Stimulated activated CD4-positive, alpha-beta T cell treated with anti-CD3 and anti-CD28 coated beads, Interleukin-1b, Interleukin-23, amount 100 ng/mL, for 4 hours (primary cell): Measurements from ENCODE around the gene PSRC1.
A peak's percentile ranks its signal among the peaks of the same experiment; 100 is the strongest.

ENCODE experiments used
- DNase-seq, 2 donors: peaks; one replicate each; pipeline ENCODE4 v3.0.0-alpha.2; 2020; ENCODE audit warnings: low read depth in 2 of 2

Gene PSRC1

DNA sequence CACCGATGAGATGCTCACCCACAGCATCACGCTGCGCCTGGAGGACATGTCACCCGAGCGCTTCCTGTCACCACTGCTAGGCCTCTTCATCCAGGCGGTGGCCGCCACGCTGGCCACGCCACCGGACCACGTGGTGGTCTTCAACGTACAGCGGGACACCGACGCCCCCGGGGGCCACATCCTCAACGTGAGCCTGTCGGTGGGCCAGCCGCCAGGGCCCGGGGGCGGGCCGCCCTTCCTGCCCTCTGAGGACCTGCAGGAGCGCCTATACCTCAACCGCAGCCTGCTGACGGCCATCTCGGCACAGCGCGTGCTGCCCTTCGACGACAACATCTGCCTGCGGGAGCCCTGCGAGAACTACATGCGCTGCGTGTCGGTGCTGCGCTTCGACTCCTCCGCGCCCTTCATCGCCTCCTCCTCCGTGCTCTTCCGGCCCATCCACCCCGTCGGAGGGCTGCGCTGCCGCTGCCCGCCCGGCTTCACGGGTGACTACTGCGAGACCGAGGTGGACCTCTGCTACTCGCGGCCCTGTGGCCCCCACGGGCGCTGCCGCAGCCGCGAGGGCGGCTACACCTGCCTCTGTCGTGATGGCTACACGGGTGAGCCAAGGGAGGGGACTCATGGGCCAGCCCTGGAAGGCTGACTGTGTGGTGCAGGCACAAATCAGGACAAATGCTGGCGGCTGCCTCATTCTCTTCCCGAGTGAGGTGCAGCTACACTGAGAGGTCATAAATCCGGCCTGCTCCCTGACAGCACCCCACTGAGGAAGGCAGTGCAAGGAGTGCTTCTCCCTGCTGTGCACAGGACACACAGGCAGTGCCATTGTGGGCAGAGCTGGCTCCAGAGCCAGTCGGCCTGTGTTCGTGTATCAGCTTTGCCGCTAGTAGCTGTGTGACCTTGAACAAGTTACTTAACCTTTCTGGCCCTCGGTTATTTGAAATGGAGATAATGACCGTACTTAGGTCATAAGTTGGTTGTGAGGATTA lies 24.2 kb downstream of the PSRC1 start:
- no peak for DNase-seq

DNA sequence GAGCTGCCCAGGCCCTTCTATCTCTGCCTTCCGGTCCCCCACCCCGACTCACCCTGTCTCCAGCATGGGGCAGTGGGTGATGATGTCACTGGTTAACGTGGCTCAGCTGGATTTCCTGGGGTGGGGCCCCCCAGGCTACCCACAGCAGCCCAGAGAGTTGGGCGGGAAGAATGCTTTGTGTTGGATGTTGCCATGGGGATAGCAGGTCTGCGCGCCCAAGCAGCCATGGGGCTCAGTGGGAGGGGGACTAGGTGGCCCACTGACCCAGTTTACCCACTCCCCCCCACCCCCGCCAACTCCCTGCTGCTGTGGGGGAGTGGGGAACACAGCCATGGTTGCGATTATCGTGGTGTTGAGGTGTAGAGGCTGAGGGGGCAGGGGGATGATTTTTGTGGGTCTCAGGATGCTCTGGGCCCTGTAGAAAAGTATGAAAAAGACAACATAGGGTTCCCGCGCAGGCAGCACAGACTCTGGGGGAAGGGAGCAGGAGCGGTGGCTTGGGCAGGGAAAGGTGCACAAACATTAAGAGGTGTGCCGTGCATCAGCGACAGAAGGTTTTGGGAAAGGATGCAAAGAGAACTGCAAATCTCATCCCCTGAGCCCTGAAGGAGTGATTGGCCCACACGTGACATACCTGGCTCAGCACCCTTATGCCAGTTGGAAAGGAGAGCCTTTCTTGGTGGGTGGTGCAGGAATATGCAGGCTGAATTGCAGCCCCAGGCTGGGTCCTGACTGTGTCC lies 25.1 kb downstream of the PSRC1 start:
- DNase-seq: no peak

DNA sequence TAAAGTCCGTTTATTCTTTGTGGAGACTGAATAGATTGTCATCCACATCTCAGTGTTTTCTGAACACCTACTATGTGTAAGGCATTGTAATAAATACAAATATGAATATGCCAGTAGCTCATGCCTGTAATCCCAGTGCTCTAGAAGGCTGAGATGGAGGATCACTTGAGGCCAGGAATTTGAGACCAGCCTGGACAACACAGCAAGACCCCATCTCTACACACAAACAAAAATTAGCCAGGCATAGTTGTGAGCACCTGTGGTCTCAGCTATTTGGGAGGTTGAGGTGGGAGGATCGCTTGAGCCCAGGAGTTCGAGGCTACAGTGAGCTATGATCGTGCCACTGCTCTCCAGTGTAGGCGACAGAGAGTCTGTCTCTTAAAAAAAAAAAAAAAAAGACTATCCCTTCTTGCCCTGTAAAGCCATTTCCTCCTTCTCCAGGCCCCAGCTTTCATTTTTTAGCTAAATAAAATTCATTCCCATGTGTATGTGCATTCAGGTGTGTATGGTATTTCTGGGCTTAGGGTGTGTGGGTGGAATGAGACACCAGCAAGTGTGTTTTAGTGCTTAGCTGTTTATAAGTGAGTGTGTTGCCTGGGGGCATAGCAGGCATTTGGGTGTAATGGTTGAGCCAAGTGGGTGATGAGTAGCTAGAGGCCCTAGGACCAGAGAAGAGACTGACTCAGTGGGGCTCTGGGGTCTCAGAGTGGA lies 25.8 kb downstream of the PSRC1 start:
- no peak for DNase-seq

DNA sequence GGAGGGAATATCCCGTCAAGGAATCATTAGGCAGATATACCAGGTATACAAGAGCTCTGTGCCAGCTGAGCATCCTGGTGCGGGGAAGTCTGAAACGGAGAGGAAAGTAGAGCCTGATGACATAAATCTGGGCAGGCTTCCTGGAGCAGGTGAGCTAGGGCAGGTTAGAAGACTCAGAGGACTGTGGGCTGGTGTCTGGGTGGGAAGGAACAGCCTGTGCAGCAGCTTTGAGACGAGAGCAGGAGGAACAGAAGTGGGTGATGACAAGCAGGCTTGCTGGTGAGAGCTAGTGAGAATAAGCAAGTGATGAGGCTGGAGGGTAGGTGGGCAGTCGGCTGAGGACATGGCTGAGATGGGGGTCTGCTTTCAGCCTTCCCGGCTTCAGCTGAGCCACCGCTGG lies 26.9 kb downstream of the PSRC1 start:
- DNase-seq: no peak

DNA sequence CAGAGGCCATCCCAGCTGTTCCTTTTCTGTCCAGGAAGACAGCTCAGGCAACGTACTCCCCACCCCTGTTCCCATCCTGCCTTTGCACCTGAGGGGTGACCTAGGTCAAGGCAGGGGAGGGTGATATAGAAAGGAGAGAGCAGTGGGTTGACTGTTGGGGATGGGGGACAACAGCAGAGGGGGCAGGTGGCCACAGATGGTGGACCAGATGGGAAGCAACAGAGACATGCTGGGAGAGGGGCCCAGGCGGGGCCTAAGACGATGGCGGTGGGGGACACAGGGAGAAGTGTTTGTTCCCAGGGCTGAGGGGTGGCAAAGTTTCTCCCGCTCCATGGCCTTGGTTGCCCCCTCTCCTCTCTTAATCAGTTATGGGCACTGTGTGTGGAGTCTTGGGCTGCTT lies 27.3 kb downstream of the PSRC1 start:
- DNase-seq: no peak

DNA sequence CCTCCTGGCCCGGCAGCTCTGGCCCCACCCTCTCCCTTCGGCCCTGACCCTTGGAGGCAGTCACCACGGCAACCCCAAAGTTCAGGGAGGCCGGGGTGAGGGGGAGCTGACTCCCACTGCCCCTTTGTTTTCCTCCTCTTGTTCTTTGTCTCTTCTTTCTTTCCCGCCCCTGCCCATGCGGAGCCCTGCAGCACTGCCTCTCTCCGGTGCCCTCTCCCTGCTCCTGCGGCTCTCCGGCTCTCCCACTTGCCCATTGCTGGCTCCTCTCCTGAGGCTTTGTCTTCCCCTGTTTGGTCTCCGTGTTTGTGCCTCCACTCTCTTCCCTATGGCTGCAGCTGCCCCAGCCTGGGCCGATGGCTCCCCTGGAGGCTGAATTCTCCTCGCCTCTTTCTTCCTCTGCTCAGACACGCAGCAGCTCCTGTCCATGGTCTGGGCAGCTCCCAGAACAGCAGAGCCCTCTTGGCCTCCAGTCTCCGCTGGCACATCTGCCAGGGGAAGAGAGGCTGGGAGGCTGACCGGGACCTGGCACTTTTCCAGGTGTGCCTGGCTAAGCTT lies 27.8 kb downstream of the PSRC1 start:
- no peak for DNase-seq

DNA sequence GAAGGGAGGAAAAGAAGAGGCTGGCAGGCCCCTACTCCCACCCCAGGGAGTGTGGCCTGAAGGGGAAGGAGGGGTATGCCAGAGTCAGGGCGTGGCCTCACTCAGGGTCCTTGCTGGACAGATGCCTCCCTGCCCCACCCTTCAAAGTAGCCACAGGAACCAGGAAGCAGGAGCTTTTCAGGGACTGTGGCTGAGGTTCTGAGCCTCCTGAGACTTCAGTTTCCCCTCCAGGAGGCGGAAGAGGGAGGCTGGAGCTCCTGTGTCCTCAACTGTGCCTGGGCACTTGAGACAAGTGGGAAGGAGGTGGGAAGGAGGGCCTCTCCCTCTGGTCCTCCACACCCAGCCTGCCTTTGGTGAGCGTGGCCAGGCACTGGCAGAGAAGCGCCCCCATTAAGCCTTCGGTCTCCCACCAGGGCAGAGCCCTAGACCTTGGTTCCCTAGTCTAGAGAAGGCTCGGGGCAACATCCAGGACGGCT lies 28.3 kb downstream of the PSRC1 start:
- DNase-seq: no peak

DNA sequence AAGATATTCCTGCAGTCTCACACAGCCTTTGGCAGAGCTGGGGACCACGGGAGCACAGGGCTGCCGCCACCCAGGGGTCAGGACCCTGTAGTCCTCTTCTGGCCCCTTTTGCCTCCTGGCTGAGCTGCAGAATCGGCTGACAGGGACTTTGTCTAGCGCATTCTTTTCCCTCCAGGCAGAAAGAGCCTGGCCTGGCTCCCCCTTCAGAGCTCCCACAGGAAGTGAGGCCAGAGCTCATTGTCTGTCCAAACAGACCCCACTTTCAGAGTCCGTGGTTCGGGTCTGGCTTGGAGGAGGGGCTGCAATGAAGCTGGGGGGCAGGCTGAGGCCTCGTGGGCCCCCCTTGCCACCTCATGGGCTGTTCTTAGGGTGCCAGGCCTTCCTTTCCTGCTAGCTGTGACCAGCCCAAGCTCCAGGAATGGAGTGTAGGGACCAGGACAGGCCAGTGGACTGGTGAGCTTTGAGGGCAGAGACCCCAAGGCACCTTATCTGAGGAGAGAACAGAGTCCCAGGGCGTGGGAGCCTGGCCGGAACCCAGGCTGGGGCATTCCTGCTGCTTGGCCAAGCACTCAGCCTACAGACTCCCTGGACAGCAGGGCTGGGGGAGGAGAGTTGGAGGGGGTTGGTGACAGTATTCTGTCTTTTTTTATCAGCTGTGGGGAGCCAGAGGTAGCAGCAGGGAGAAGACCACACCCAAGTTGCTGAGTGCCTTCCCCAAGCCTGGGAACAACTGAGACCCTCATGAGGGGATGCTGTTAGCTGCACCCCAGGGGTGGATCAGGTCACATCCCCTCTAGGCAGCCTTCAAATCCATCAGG lies 28.9 kb downstream of the PSRC1 start:
- no peak for DNase-seq

DNA sequence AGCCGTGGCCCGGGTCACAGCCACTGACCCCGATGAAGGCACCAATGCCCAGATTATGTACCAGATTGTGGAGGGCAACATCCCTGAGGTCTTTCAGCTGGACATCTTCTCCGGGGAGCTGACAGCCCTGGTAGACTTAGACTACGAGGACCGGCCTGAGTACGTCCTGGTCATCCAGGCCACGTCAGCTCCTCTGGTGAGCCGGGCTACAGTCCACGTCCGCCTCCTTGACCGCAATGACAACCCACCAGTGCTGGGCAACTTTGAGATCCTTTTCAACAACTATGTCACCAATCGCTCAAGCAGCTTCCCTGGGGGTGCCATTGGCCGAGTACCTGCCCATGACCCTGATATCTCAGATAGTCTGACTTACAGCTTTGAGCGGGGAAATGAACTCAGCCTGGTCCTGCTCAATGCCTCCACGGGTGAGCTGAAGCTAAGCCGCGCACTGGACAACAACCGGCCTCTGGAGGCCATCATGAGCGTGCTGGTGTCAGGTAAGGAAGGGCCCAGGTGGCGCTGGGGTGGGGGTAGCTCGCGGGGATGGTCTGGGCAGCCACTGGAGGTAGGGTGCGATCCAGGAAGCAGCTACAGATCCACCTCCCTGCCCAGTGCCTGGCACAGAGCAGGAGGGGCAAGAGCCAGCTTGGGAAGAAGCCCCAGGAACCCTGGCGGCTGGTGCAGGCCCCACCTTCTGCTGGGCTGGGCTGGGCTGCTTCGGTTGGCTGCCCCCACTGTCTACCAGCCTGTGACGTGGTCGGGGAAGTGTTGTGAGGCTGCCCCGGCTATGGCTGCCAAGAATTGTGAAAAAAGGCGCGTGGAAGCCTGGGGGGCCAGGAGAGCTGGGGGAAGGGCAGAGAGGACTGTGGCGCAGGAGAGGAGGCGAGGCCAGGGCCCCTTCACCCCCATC lies 29.8 kb downstream of the PSRC1 start:
- DNase-seq: no peak

DNA sequence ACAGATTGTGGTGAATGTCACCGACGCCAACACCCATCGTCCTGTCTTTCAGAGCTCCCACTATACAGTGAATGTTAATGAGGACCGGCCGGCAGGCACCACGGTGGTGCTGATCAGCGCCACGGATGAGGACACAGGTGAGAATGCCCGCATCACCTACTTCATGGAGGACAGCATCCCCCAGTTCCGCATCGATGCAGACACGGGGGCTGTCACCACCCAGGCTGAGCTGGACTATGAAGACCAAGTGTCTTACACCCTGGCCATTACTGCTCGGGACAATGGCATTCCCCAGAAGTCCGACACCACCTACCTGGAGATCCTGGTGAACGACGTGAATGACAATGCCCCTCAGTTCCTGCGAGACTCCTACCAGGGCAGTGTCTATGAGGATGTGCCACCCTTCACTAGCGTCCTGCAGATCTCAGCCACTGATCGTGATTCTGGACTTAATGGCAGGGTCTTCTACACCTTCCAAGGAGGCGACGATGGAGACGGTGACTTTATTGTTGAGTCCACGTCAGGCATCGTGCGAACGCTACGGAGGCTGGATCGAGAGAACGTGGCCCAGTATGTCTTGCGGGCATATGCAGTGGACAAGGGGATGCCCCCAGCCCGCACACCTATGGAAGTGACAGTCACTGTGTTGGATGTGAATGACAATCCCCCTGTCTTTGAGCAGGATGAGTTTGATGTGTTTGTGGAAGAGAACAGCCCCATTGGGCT lies 30.6 kb downstream of the PSRC1 start:
- no peak for DNase-seq

DNA sequence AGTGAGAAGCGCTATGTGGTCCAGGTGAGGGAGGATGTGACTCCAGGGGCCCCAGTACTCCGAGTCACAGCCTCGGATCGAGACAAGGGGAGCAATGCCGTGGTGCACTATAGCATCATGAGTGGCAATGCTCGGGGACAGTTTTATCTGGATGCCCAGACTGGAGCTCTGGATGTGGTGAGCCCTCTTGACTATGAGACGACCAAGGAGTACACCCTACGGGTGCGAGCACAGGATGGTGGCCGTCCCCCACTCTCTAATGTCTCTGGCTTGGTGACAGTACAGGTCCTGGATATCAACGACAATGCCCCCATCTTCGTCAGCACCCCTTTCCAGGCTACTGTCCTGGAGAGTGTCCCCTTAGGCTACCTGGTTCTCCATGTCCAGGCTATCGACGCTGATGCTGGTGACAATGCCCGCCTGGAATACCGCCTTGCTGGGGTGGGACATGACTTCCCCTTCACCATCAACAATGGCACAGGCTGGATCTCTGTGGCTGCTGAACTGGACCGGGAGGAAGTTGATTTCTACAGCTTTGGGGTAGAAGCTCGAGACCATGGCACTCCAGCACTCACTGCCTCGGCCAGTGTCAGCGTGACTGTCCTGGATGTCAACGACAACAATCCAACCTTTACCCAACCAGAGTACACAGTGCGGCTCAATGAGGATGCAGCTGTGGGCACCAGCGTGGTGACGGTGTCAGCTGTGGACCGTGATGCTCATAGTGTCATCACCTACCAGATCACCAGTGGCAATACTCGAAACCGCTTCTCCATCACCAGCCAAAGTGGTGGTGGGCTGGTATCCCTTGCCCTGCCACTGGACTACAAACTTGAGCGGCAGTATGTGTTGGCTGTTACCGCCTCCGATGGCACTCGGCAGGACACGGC lies 31.4 kb downstream of the PSRC1 start:
- no peak for DNase-seq

DNA sequence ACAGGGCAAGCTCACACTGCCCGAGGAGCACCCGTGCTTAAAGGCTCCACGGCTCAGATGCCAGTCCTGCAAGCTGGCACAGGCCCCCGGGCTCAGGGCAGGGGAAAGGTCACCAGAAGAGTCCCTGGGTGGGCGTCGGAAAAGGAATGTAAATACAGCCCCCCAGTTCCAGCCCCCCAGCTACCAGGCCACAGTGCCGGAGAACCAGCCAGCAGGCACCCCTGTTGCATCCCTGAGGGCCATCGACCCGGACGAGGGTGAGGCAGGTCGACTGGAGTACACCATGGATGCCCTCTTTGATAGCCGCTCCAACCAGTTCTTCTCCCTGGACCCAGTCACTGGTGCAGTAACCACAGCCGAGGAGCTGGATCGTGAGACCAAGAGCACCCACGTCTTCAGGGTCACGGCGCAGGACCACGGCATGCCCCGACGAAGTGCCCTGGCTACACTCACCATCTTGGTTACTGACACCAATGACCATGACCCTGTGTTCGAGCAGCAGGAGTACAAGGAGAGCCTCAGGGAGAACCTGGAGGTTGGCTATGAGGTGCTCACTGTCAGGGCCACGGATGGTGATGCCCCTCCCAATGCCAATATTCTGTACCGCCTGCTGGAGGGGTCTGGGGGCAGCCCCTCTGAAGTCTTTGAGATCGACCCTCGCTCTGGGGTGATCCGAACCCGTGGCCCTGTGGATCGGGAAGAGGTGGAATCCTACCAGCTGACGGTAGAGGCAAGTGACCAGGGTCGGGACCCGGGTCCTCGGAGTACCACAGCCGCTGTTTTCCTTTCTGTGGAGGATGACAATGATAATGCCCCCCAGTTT lies 32.3 kb downstream of the PSRC1 start:
- DNase-seq: no peak

DNA sequence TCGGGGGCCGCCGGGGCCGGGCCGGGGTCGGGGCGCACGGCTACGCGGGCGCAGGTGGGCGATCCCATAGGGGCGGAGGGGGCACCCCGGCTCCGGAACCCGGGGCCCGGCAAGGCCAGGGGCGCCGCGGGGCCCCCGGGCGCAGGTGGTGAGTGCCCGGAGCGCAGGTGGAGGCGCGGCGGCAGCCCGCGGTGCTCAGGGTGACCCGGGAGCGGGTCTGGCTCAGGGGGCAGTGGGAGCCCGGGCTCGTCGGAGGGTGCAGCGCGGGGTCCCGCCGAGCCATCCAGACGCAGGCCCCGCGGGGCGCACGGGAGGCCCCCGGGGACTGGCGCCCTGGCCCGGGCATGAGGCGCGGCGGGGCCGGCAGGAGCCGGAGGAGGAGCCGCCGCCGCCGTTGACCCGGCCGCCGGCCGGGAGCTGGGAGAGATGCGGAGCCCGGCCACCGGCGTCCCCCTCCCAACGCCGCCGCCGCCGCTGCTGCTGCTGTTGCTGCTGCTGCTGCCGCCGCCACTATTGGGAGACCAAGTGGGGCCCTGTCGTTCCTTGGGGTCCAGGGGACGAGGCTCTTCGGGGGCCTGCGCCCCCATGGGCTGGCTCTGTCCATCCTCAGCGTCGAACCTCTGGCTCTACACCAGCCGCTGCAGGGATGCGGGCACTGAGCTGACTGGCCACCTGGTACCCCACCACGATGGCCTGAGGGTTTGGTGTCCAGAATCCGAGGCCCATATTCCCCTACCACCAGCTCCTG lies 33.1 kb downstream of the PSRC1 start:
- DNase-seq: no peak

DNA sequence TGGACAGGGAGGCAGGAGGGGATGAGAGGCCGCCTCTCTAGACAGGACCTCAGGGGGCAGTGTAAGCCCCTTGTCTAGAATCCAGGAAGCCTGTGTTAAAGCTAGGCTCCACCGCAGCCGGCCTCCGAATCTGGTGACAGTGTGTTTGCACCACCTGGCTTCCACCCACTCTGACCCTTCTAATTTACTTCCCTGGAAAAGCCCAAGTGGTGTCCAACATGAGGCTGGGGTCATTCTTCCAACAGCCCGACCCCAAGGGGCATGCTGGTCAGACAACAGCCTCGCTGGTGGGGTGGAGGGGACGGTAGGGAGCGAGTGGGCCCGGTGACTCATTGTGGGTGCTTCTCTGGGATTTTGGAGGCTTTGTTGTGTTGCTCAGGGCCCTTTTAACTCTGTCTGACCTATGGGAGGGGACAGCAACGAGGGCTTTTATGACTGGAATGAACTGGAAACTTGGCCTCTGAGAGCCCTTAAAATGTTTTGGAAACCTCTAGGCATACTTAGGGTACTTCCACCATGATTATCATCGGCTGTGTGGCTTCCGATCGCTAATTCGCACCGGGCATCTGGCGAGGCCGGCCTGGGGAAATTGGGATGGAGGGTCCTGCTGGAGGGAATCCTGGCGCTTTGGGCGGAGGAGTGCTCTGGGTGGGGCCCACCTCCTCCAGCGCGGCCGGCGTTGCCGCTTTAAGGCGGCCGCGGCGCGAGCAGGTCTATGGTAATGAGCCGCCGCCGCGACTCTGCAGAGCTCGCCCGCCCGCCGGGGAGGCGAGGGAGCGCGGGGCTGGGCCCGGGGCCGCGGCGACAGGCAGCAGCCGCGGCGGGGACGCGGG lies 33.9 kb downstream of the PSRC1 start, which contains the start of gene CELSR2:
Gene CELSR2 (plus strand): TSS at position 743 of the 833 bp plus-strand sequence. CDS start 541 bp downstream, outside the sequence.
- peak; percentile 27 to 45 for DNase-seq

DNA sequence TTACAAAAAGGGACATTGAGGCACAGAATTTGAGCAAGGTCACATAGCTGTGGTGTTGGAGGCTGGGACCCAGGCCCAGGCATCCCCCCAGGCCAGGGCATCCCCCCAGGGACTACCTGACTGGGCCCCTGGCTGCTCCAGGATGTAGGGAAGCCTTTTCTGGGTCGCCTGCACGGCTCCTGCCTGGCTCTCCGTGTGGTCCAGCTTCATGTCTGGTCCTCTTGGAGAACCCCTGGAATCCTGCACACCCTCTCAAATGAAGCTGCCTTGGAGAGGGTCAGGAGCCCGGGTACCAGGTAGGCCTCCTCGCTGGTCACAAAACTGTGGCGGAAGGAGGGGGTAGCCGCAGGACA lies 34.5 kb downstream of the PSRC1 start:
- no peak for DNase-seq
